M059J (cell line): ENCODE data around the gene MYL10. TPM values are rescaled to one million over a fixed set of nuclear protein-coding genes. Genes with fewer than 3 reads are reported as not detected.

Experiments
- DNase-seq: peaks from one replicate; pipeline ENCODE4 v3.0.0-alpha.2; 2012; ENCODE audit warnings: low read depth
- total RNA-seq: library from RNA; depleted of rRNA; stranded (reverse); fragments of >200 nt; shearing (Covaris generic); gene quantifications from 2 replicates; pipeline ENCODE4 v1.2.3, GENCODE V29; 2014

MYL10 gene
- total RNA-seq, 1 experiment from 2014 or later, result not detected

- no peak for DNase-seq
Observed at GRCh38 chr7:101597941-101598340, 31.2 kb downstream of the MYL10 start.

GRCh38 chr7:101596898-101597297 is 32.2 kb downstream of the MYL10 start:
- no peak for DNase-seq

GRCh38 chr7:101595766-101596537 is 33.1 kb downstream of the MYL10 start:
- no peak for DNase-seq

GRCh38 chr7:101595246-101595645 is 33.9 kb downstream of the MYL10 start:
- DNase-seq, result no peak

- DNase-seq, result no peak
Observed at GRCh38 chr7:101594790-101595189, 34.3 kb downstream of the MYL10 start.

- no peak for DNase-seq
Observed at GRCh38 chr7:101593556-101593955, 35.5 kb downstream of the MYL10 start.

- no peak for DNase-seq
Observed at GRCh38 chr7:101591504-101591903, 37.6 kb downstream of the MYL10 start.

GRCh38 chr7:101590663-101591435 is 38.2 kb downstream of the MYL10 start:
- DNase-seq, result no peak

GRCh38 chr7:101589976-101590662 is 39.0 kb downstream of the MYL10 start:
- no peak for DNase-seq

- DNase-seq, result no peak
Observed at GRCh38 chr7:101589052-101589451, 40.0 kb downstream of the MYL10 start.

- no peak for DNase-seq
Observed at GRCh38 chr7:101588131-101588935, 40.8 kb downstream of the MYL10 start.

- no peak for DNase-seq
Observed at GRCh38 chr7:101586906-101587677, 42.0 kb downstream of the MYL10 start.

- DNase-seq, result no peak
Observed at GRCh38 chr7:101586078-101586905, 42.8 kb downstream of the MYL10 start.

- DNase-seq, result no peak
Observed at GRCh38 chr7:101582971-101583370, 46.1 kb downstream of the MYL10 start.

GRCh38 chr7:101581891-101582290 is 47.2 kb downstream of the MYL10 start:
- no peak for DNase-seq

GRCh38 chr7:101580596-101580995 is 48.5 kb downstream of the MYL10 start:
- no peak for DNase-seq

- DNase-seq, result no peak
Observed at GRCh38 chr7:101578552-101578951, 50.5 kb downstream of the MYL10 start.

GRCh38 chr7:101576998-101577397 is 52.1 kb downstream of the MYL10 start:
- DNase-seq, result peak; percentile 43

- no peak for DNase-seq
Observed at GRCh38 chr7:101575721-101576120, 53.4 kb downstream of the MYL10 start.

GRCh38 chr7:101575168-101575567 is 53.9 kb downstream of the MYL10 start:
- DNase-seq, result no peak
